Mesothelial cell of epicardium (in vitro differentiated cells): Measurements from ENCODE around the gene TNFRSF4. TPM values are rescaled to one million over a fixed set of nuclear protein-coding genes. Genes with fewer than 3 reads are reported as not detected.

ENCODE experiments used
- DNase-seq, 2 experiments: peaks; one replicate each; pipeline ENCODE4 v3.0.0; 2021; ENCODE audit warnings: low spot score in 2 of 2; ENCODE audit not compliant: unreplicated experiment in 2 of 2
- H3K27ac Mint-ChIP-seq: 2 replicates; pipeline ENCODE4 v1.8.0; 2021; ENCODE audit warnings: mixed read lengths
- H3K27me3 Mint-ChIP-seq: 2 replicates; pipeline ENCODE4 v1.8.0; 2021; ENCODE audit warnings: low read depth, mixed read lengths
- H3K36me3 Mint-ChIP-seq: 2 replicates; pipeline ENCODE4 v1.8.0; 2021; ENCODE audit warnings: mixed read lengths
- H3K4me1 Mint-ChIP-seq: 2 replicates; pipeline ENCODE4 v1.8.0; 2021; ENCODE audit warnings: mixed read lengths
- H3K4me3 Mint-ChIP-seq: 2 replicates; pipeline ENCODE4 v1.8.0; 2021; ENCODE audit warnings: mild to moderate bottlenecking, moderate library complexity, mixed read lengths
- H3K9me3 Mint-ChIP-seq: 2 replicates; pipeline ENCODE4 v1.8.0; 2021; ENCODE audit warnings: mixed read lengths
- CTCF ChIP-seq: fragments of 200-600 bp; sonication (generic); IDR thresholded peaks from one replicate; pipeline ENCODE4 v1.5.0; 2021; ENCODE audit warnings: antibody characterized with exemption; ENCODE audit not compliant: unreplicated experiment
- total RNA-seq: library from RNA; stranded (reverse); gene quantifications from 3 replicates; pipeline ENCODE4 v1.2.1, GENCODE V29; 2021

TNFRSF4 gene
- total RNA-seq, 1 donor from 2014 or later, result 0.34 TPM

DNA sequence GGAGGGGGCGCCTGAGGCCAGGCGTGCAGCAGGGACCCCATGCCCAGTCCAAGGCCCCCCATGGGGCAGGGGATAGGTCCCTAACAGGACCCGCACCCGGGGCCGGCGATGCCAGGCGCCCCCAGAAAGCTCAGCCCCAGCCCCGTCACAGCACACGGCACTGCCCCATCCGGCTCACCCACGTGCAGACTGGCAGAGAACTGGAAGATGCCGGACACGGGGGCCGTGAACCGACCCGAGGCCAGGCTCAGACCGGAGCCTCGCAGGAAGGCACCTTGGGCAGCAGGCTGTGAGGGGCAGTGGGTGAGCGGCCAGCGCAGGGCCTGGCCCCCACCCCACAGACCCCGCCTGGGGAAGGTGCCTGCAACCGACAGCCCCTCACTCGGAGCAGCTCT lies 29.3 kb upstream of the TNFRSF4 start:
- H3K27ac Mint-ChIP-seq, result no peak overlapping the region
- H3K9me3 Mint-ChIP-seq, result no peaks in the 10 kb centered on the region
- H3K27me3 Mint-ChIP-seq, result peaks cover 12% of the 10 kb centered on the region
- TF ChIP-seq CTCF, result no peak
- no peak overlapping the region for H3K4me3 Mint-ChIP-seq
- peaks cover 2% of the 10 kb centered on the region for H3K4me1 Mint-ChIP-seq
- no peak for DNase-seq
- no peaks in the 10 kb centered on the region for H3K36me3 Mint-ChIP-seq

DNA sequence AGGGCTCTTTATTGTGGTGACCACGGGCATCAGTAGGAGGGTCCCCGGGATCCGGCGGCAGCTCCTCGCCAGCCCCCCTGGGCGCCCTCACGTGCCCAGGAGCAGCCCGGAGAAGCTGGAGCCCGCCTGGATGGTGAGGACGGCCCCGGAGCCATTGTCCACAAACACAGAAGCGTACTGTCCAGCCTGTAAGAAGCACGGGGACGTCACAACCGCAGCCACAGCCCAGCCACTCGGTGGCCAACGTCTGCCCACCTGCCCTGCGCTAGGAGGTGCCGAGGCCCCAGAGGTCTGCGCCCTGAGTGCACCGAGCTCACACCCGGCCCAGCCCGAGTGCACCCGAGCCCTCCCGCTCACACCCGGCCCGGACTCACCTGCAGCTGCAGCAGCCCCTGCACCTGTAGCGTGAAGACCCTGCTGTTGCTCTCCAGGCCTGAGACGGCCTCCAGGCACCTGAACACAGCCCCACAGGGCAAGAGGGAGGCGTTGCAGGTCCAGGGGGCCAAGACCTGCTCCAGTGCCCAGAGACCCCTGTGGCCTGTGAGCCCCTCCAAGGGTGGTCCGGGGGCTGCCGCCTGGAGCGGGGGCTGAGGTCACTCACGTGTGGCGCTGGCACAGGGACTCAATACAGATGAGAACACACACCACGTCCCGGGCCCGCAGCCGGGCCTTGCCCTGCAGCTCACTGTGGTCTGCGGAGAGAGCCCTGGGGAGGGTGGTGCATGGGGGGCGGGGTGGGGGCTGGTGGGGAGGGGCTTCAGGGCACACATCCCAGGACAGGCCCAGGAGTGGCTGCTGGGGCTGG lies 28.7 kb upstream of the TNFRSF4 start:
- peaks cover 8% of the 10 kb centered on the region for H3K27me3 Mint-ChIP-seq
- peaks cover 2% of the 10 kb centered on the region for H3K4me1 Mint-ChIP-seq
- H3K36me3 Mint-ChIP-seq, result no peaks in the 10 kb centered on the region
- H3K4me3 Mint-ChIP-seq, result no peak overlapping the region
- no peak for TF ChIP-seq CTCF
- no peak for DNase-seq
- no peak overlapping the region for H3K27ac Mint-ChIP-seq
- H3K9me3 Mint-ChIP-seq, result no peaks in the 10 kb centered on the region

DNA sequence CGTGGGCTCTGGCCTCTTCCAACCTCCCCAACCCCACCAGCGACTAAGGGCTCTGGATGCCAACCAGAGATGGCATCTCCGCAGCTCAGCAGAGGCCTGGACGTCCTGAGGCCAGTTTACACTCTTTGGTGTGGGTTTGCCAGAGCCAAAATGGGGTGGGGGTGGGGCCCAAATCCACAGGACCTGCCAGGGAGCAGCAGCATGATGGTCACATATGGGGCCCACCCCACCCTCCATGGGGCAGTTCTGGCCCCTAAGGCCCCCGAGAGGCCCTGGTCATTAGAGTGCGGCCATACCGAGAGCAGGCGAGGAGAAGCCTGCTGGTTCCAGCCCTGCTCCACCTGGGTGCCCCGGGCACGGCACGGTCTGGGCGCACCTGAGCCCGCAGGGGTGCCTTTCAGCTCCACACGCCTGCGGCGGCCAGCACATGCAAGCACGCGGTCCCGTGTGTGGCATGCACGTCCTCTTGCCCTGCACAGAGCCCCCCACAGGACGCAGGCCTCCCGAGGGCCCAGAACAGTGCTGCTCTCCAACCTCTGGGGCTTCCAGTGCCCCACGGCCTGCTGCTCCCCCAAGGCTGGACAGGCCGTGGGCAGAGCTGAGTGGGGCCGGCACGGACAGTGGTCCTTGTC lies 27.8 kb upstream of the TNFRSF4 start:
- Mint-ChIP-seq H3K4me1 (peaks cover 5% of the 10 kb centered on the region), H3K4me3 (no peak overlapping the region), H3K36me3 (no peaks in the 10 kb centered on the region), H3K27me3 (peaks cover 2% of the 10 kb centered on the region), H3K9me3 (no peaks in the 10 kb centered on the region), H3K27ac (no peak overlapping the region)
- TF ChIP-seq CTCF, result no peak
- DNase-seq, result no peak

GRCh38 chr1:1240822-1241587 lies 27.1 kb upstream of the TNFRSF4 start:
- Mint-ChIP-seq H3K9me3 (no peaks in the 10 kb centered on the region), H3K27ac (no peak overlapping the region), H3K4me1 (peaks cover 5% of the 10 kb centered on the region), H3K27me3 (peaks cover 2% of the 10 kb centered on the region), H3K36me3 (no peaks in the 10 kb centered on the region), H3K4me3 (no peak overlapping the region)
- TF ChIP-seq CTCF, result no peak
- DNase-seq, result no peak

- no peaks in the 10 kb centered on the region for H3K27me3 Mint-ChIP-seq
- no peaks in the 10 kb centered on the region for H3K9me3 Mint-ChIP-seq
- peaks cover 5% of the 10 kb centered on the region for H3K4me1 Mint-ChIP-seq
- no peaks in the 10 kb centered on the region for H3K36me3 Mint-ChIP-seq
- H3K27ac Mint-ChIP-seq, result no peak overlapping the region
- no peak for DNase-seq
- H3K4me3 Mint-ChIP-seq, result no peak overlapping the region
- TF ChIP-seq CTCF, result no peak
Observed at GRCh38 chr1:1240348-1240732, 26.4 kb upstream of the TNFRSF4 start.
